Mesenchymal stem cell (in vitro differentiated cells and primary cell): ENCODE data around the gene CUL4A.
"Not testable (repeated sequence)": the region's sequence is repeated elsewhere in the genome, so short reads cannot be mapped to it uniquely, and the experiment has no call there.

Experiments
- DNase-seq: peaks from one replicate; pipeline ENCODE4 v3.0.0-alpha.2; 2013
- H2AFZ ChIP-seq: one replicate; pipeline ENCODE4 v1.6.1; 2013; ENCODE audit warnings: low read depth, mild to moderate bottlenecking, control low read depth, inconsistent platforms, low read length, moderate library complexity
- H2AK5ac ChIP-seq: 2 replicates; pipeline ENCODE4 v1.6.1; 2013; ENCODE audit warnings: low read length, moderate library complexity, mild to moderate bottlenecking, inconsistent platforms; ENCODE audit not compliant: severe bottlenecking
- H2BK120ac ChIP-seq: one replicate; pipeline ENCODE4 v1.6.1; 2013; ENCODE audit warnings: low read depth, mild to moderate bottlenecking, inconsistent platforms, low read length, moderate library complexity
- H2BK12ac ChIP-seq, 2 experiments: one replicate each; pipeline ENCODE4 v1.6.1; 2013; ENCODE audit warnings: inconsistent platforms in 2 of 2, low read length in 2 of 2, mild to moderate bottlenecking in 2 of 2, moderate library complexity in 2 of 2, control low read depth in 1 of 2
- H2BK15ac ChIP-seq: one replicate; pipeline ENCODE4 v1.6.1; 2013; ENCODE audit warnings: mild to moderate bottlenecking, low read depth, inconsistent platforms; ENCODE audit not compliant: poor library complexity, severe bottlenecking
- H2BK5ac ChIP-seq: 2 replicates; pipeline ENCODE4 v1.6.1; 2013; ENCODE audit warnings: low read depth, mild to moderate bottlenecking, low read length, control low read depth, inconsistent platforms; ENCODE audit not compliant: poor library complexity, severe bottlenecking
- H3K14ac ChIP-seq, 2 experiments: one replicate each; pipeline ENCODE4 v1.6.1; 2013; ENCODE audit warnings: inconsistent platforms in 2 of 2, low read length in 2 of 2, control low read depth in 1 of 2, mild to moderate bottlenecking in 1 of 2, moderate library complexity in 1 of 2
- H3K18ac ChIP-seq, 2 experiments: one replicate each; pipeline ENCODE4 v1.6.1; 2013; ENCODE audit warnings: inconsistent platforms in 2 of 2, low read length in 2 of 2, control low read depth in 1 of 2, low read depth in 1 of 2, mild to moderate bottlenecking in 1 of 2
- H3K23ac ChIP-seq, 2 experiments: one replicate each; pipeline ENCODE4 v1.6.1; 2013; ENCODE audit warnings: inconsistent platforms in 2 of 2, low read length in 2 of 2, mild to moderate bottlenecking in 2 of 2, moderate library complexity in 2 of 2, control low read depth in 1 of 2
- H3K27ac ChIP-seq: 2 replicates; pipeline ENCODE4 v1.5.1; 2013; ENCODE audit warnings: mild to moderate bottlenecking, moderate library complexity, low read length, control low read depth, inconsistent platforms; ENCODE audit not compliant: poor library complexity, severe bottlenecking
- H3K27me3 ChIP-seq, 2 experiments: 2 replicates each; pipeline versions ENCODE4 v1.6.1 to v1.7.0; 2013; ENCODE audit warnings: low read length in 2 of 2, mild to moderate bottlenecking in 2 of 2, moderate library complexity in 2 of 2, control low read depth in 1 of 2, inconsistent platforms in 1 of 2; ENCODE audit not compliant: control insufficient read depth in 1 of 2, insufficient read depth in 1 of 2
- H3K36me3 ChIP-seq, 2 experiments: 2 replicates each; pipeline versions ENCODE4 v1.6.1 to v1.7.0; 2013; ENCODE audit warnings: low read length in 2 of 2, control low read depth in 1 of 2, inconsistent platforms in 1 of 2, low read depth in 1 of 2, mild to moderate bottlenecking in 1 of 2; ENCODE audit not compliant: insufficient read depth in 2 of 2, control insufficient read depth in 1 of 2
- H3K4ac ChIP-seq, 2 experiments: one replicate each; pipeline ENCODE4 v1.6.1; 2013; ENCODE audit warnings: inconsistent platforms in 2 of 2, low read length in 2 of 2, mild to moderate bottlenecking in 2 of 2, moderate library complexity in 2 of 2, control low read depth in 1 of 2, low read depth in 1 of 2
- H3K4me1 ChIP-seq: 2 replicates; pipeline ENCODE4 v1.6.1; 2013; ENCODE audit warnings: low read depth, low read length, control low read depth; ENCODE audit not compliant: control insufficient read depth, insufficient read depth
- H3K4me2 ChIP-seq: 2 replicates; pipeline ENCODE4 v1.6.1; 2013; ENCODE audit warnings: low read length, mild to moderate bottlenecking, inconsistent platforms; ENCODE audit not compliant: poor library complexity, severe bottlenecking
- H3K4me3 ChIP-seq, 2 experiments: 2 replicates each; pipeline versions ENCODE4 v1.5.1 to v1.7.0; 2013; ENCODE audit warnings: low read length in 2 of 2, mild to moderate bottlenecking in 2 of 2, control low read depth in 1 of 2, low read depth in 1 of 2; ENCODE audit not compliant: insufficient read depth in 1 of 2
- H3K79me1 ChIP-seq: replicated peaks from 2 replicates; pipeline ENCODE4 v1.6.1; 2013; ENCODE audit warnings: mild to moderate bottlenecking, control low read depth, low read length, inconsistent platforms; ENCODE audit not compliant: poor library complexity, severe bottlenecking
- H3K9ac ChIP-seq: 2 replicates; pipeline ENCODE4 v1.7.0; 2013; ENCODE audit warnings: mild to moderate bottlenecking, low read length, moderate library complexity
- H3K9me3 ChIP-seq: 2 replicates; pipeline ENCODE4 v1.7.0; 2013; ENCODE audit warnings: mild to moderate bottlenecking, low read length; ENCODE audit not compliant: control insufficient read depth
- H4K8ac ChIP-seq: one replicate; pipeline ENCODE4 v1.6.1; 2013; ENCODE audit warnings: inconsistent platforms, mild to moderate bottlenecking, low read length, moderate library complexity
- H4K91ac ChIP-seq: one replicate; pipeline ENCODE4 v1.6.1; 2013; ENCODE audit warnings: mild to moderate bottlenecking, low read length, inconsistent platforms
- WGBS: methylation state at CpG from one replicate; pipeline ENCODE4 v1.1.7; 2013; ENCODE audit warnings: mixed read lengths; 5-methylcytosine and 5-hydroxymethylcytosine counted together

The CUL4A gene

GRCh38 chr13:113258321-113259054 is 49.1 kb downstream of the CUL4A start:
- H3K23ac ChIP-seq: no peak overlapping the region
- no peak for DNase-seq
- no peak overlapping the region for H2AK5ac ChIP-seq
- H3K4me2 ChIP-seq: no peak overlapping the region
- H3K9ac ChIP-seq: no peak overlapping the region
- no peaks in the 10 kb centered on the region for H3K9me3 ChIP-seq
- no peak overlapping the region for H3K14ac ChIP-seq
- H3K36me3 ChIP-seq: peaks cover 44 to 89% of the 10 kb centered on the region in 2 experiments
- no peak overlapping the region for H4K8ac ChIP-seq
- no peak overlapping the region for H4K91ac ChIP-seq
- H3K4ac ChIP-seq: no peak overlapping the region
- no peak overlapping the region for H3K4me3 ChIP-seq
- H3K27ac ChIP-seq: no peak overlapping the region
- H3K79me1 ChIP-seq: peaks cover 12% of the 10 kb centered on the region
- H3K27me3 ChIP-seq: no peaks in the 10 kb centered on the region
- 92% methylated on average over 4 of the region's 5 CpGs for WGBS
- no peak overlapping the region for H3K18ac ChIP-seq
- no peak overlapping the region for H2BK120ac ChIP-seq
- H2AFZ ChIP-seq: no peak overlapping the region
- H2BK15ac ChIP-seq: no peak overlapping the region
- H2BK12ac ChIP-seq: no peak overlapping the region
- no peak overlapping the region for H2BK5ac ChIP-seq
- H3K4me1 ChIP-seq: no peaks in the 10 kb centered on the region

GRCh38 chr13:113260996-113261395 is 51.6 kb downstream of the CUL4A start:
- Histone ChIP-seq H3K36me3 (peaks cover 39 to 86% of the 10 kb centered on the region in 2 experiments), H3K4me1 (no peaks in the 10 kb centered on the region), H3K27ac (no peak overlapping the region), H2BK15ac (no peak overlapping the region), H3K18ac (no peak overlapping the region), H2AFZ (no peak overlapping the region), H3K23ac (no peak overlapping the region), H2BK120ac (no peak overlapping the region), H3K4ac (no peak overlapping the region), H3K4me2 (no peak overlapping the region), H4K91ac (no peak overlapping the region), H3K79me1 (peaks cover 11% of the 10 kb centered on the region), H3K4me3 (no peak overlapping the region), H4K8ac (no peak overlapping the region), H2BK5ac (no peak overlapping the region), H3K9me3 (no peaks in the 10 kb centered on the region), H3K9ac (no peak overlapping the region), H3K14ac (no peak overlapping the region), H3K27me3 (no peaks in the 10 kb centered on the region), H2BK12ac (no peak overlapping the region), H2AK5ac (no peak overlapping the region)
- WGBS: 98% methylated on average over 13 of the region's 13 CpGs
- no peak for DNase-seq

DNA sequence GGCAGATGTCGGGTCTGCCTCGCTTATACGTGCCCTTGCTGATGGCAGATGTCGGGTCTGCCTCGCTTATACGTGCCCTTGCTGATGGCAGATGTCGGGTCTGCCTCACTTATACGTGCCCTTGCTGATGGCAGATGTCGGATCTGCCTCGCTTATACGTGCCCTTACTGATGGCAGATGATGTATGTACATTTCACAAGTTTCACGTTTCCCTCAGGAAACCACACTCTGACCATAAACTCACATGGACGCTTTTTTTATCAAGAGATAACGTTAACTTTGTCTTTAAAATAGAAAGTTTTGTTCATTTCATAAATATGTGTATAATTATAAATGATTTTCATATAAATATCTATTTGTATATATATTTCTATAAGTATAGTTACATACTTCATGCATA is 53.6 kb downstream of the CUL4A start:
- not testable (repeated sequence) for H3K18ac ChIP-seq, H3K4ac ChIP-seq, H2AFZ ChIP-seq, H2BK120ac ChIP-seq, H2AK5ac ChIP-seq, H4K8ac ChIP-seq, H3K4me3 ChIP-seq, H3K14ac ChIP-seq, H3K4me2 ChIP-seq, H3K79me1 ChIP-seq, H2BK12ac ChIP-seq, H2BK5ac ChIP-seq, H3K9me3 ChIP-seq, H3K27me3 ChIP-seq, H4K91ac ChIP-seq, H2BK15ac ChIP-seq, H3K27ac ChIP-seq, H3K4me1 ChIP-seq, H3K23ac ChIP-seq, DNase-seq, H3K9ac ChIP-seq
- 89% methylated on average over 6 of the region's 14 CpGs for WGBS
- H3K36me3 ChIP-seq: peaks cover 33 to 78% of the 10 kb centered on the region in 2 experiments

- Histone ChIP-seq H4K8ac (no peak overlapping the region), H2AK5ac (no peak overlapping the region), H3K9ac (no peak overlapping the region), H2BK5ac (no peak overlapping the region), H3K36me3 (peaks cover 22 to 51% of the 10 kb centered on the region in 2 experiments), H2AFZ (no peak overlapping the region), H3K4me2 (no peak overlapping the region), H3K27ac (no peak overlapping the region), H3K23ac (no peak overlapping the region), H3K9me3 (no peaks in the 10 kb centered on the region), H2BK12ac (no peak overlapping the region), H2BK120ac (no peak overlapping the region), H4K91ac (no peak overlapping the region), H2BK15ac (no peak overlapping the region), H3K79me1 (peaks cover 4% of the 10 kb centered on the region), H3K4me1 (no peaks in the 10 kb centered on the region), H3K27me3 (no peaks in the 10 kb centered on the region), H3K18ac (no peak overlapping the region), H3K4me3 (no peak overlapping the region), H3K4ac (no peak overlapping the region), H3K14ac (no peak overlapping the region)
- DNase-seq: no peak
- WGBS: 96% methylated on average over 20 of the region's 20 CpGs
Measured at GRCh38 chr13:113267642-113268405, 58.4 kb downstream of the CUL4A start.
